Ascending aorta (tissue), 2 donors: ENCODE data around the gene TPPP3. TPM values are rescaled to one million over a fixed set of nuclear protein-coding genes. Genes with fewer than 3 reads are reported as not detected.
"Not testable (repeated sequence)": the region's sequence is repeated elsewhere in the genome, so short reads cannot be mapped to it uniquely, and the experiment has no call there.

Source experiments
- DNase-seq, 2 donors: peaks; one replicate each; pipeline ENCODE4 v3.0.0-alpha.2; 2019; ENCODE audit warnings: low spot score in 2 of 2
- H3K27ac ChIP-seq, 2 donors: fragments of 200-600 bp; sonication (generic); one replicate each; pipeline ENCODE4 v1.5.1; 2016 to 2017; ENCODE audit warnings: mild to moderate bottlenecking in 1 of 2
- H3K27me3 ChIP-seq: fragments of 200-600 bp; sonication (generic); one replicate; pipeline ENCODE4 v1.5.1; 2017
- H3K36me3 ChIP-seq, 2 donors: fragments of 200-600 bp; sonication (generic); one replicate each; pipeline ENCODE4 v1.5.1; 2016
- H3K4me1 ChIP-seq, 2 donors: fragments of 200-600 bp; sonication (generic); one replicate each; pipeline ENCODE4 v1.5.1; 2016 to 2017; ENCODE audit warnings: mild to moderate bottlenecking in 1 of 2
- H3K4me3 ChIP-seq, 2 donors: fragments of 200-600 bp; sonication (generic); one replicate each; pipeline ENCODE4 v1.5.1; 2016 to 2017; ENCODE audit warnings: mild to moderate bottlenecking in 1 of 2
- H3K9me3 ChIP-seq, 2 donors: fragments of 200-600 bp; sonication (generic); one replicate each; pipeline ENCODE4 v1.5.1; 2016
- CTCF ChIP-seq, 3 experiments: fragments of 200-600 bp in 2 of 3; fragments of 450-650 bp in 1 of 3; sonication (generic) in 2 of 3; IDR thresholded peaks; one replicate each; pipeline ENCODE4 v1.5.1; 2016 to 2019; ENCODE audit warnings: antibody characterized with exemption in 3 of 3, mild to moderate bottlenecking in 1 of 3, moderate library complexity in 1 of 3
- intact Hi-C: fragments of 100-400 bp; cut with DNase I; formaldehyde crosslinking; loops from one replicate; pipeline ENCODE4 v1.15.1; 2023
- total RNA-seq: library from RNA; depleted of rRNA; stranded (reverse); fragments of >200 nt; gene quantifications from one replicate; pipeline ENCODE4 v1.1.0, GENCODE V29; 2016

TPPP3 gene
- total RNA-seq, 1 donor from 2014 or later, result 2.8 TPM

- no peak for TF ChIP-seq CTCF (IDR thresholded peaks at IDR 0.05)
- no peaks in the 10 kb centered on the region for H3K4me1 ChIP-seq
- H3K4me3 ChIP-seq, result no peak overlapping the region
- no peak overlapping the region for H3K27ac ChIP-seq
- DNase-seq, result peak in 1 of 2 donors; percentile 41
- no peaks in the 10 kb centered on the region for H3K36me3 ChIP-seq
- intact Hi-C loops, result no loop called here
- no peaks in the 10 kb centered on the region for H3K27me3 ChIP-seq
- H3K9me3 ChIP-seq, result no peaks in the 10 kb centered on the region
Measured at GRCh38 chr16:67386861-67387455, 6.3 kb downstream of the TPPP3 start.

GRCh38 chr16:67384778-67385510 is 8.4 kb downstream of the TPPP3 start:
- no peak overlapping the region for H3K27ac ChIP-seq
- no peak for TF ChIP-seq CTCF (IDR thresholded peaks at IDR 0.05)
- peak in 1 of 2 donors; percentile 42 for DNase-seq
- no peaks in the 10 kb centered on the region for H3K27me3 ChIP-seq
- H3K36me3 ChIP-seq, result no peaks in the 10 kb centered on the region
- no peaks in the 10 kb centered on the region for H3K4me1 ChIP-seq
- no peaks in the 10 kb centered on the region for H3K9me3 ChIP-seq
- intact Hi-C loops, result no loop called here
- H3K4me3 ChIP-seq, result no peak overlapping the region

GRCh38 chr16:67383284-67383683 is 10.0 kb downstream of the TPPP3 start:
- Histone ChIP-seq H3K9me3 (no peaks in the 10 kb centered on the region), H3K27ac (no peak overlapping the region), H3K36me3 (no peaks in the 10 kb centered on the region), H3K4me1 (no peaks in the 10 kb centered on the region), H3K27me3 (no peaks in the 10 kb centered on the region), H3K4me3 (no peak overlapping the region)
- DNase-seq, result no peak
- intact Hi-C loops, result no loop called here
- no peak for TF ChIP-seq CTCF (IDR thresholded peaks at IDR 0.05)

- Histone ChIP-seq H3K27ac (no peak overlapping the region), H3K9me3 (no peaks in the 10 kb centered on the region), H3K4me3 (no peak overlapping the region), H3K27me3 (no peaks in the 10 kb centered on the region), H3K4me1 (no peaks in the 10 kb centered on the region), H3K36me3 (no peaks in the 10 kb centered on the region)
- DNase-seq, result no peak
- intact Hi-C loops, result loop anchor here (10.0 kb wide), 1 partner anchor 86 kb away; no protein-coding TSS in a partner anchor
- TF ChIP-seq CTCF (IDR thresholded peaks at IDR 0.05), result no peak
Measured at GRCh38 chr16:67378642-67379041, 14.7 kb downstream of the TPPP3 start.

GRCh38 chr16:67376012-67376411 is 17.3 kb downstream of the TPPP3 start:
- intact Hi-C loops, result loop anchor here (10.0 kb wide), 1 partner anchor 89 kb away; no protein-coding TSS in a partner anchor
- not testable (repeated sequence) for H3K36me3 ChIP-seq, DNase-seq

GRCh38 chr16:67372664-67373063 is 20.6 kb downstream of the TPPP3 start:
- peak in 2 of 3 experiments; percentile 13 to 52 for TF ChIP-seq CTCF (IDR thresholded peaks at IDR 0.05)
- no peak for DNase-seq
- Histone ChIP-seq H3K27me3 (no peaks in the 10 kb centered on the region), H3K27ac (no peak overlapping the region), H3K4me1 (no peaks in the 10 kb centered on the region), H3K36me3 (no peaks in the 10 kb centered on the region), H3K9me3 (no peaks in the 10 kb centered on the region), H3K4me3 (no peak overlapping the region)
- intact Hi-C loops, result loop anchor here (10.0 kb wide), 1 partner anchor 92 kb away; no protein-coding TSS in a partner anchor

More at GRCh38 chr16:67376012-67376411, 17.3 kb downstream of the TPPP3 start:
- not testable (repeated sequence) for H3K4me3 ChIP-seq, H3K9me3 ChIP-seq, H3K4me1 ChIP-seq, H3K27ac ChIP-seq, H3K27me3 ChIP-seq
